NCI-H524 (cell line): Measurements from ENCODE around the gene CHRNB1.
"Not testable (repeated sequence)": the region's sequence is repeated elsewhere in the genome, so short reads cannot be mapped to it uniquely, and the experiment has no call there.

Source experiments
- DNase-seq, 2 experiments: peaks; one replicate each; lab custom pipeline; 2025; lab: John Stamatoyannopoulos, UW

CHRNB1 gene

GRCh38 chr17:7467498-7467897 is 22.6 kb downstream of the CHRNB1 start:
- no peak for DNase-seq

- DNase-seq = no peak
Measured at GRCh38 chr17:7468290-7468689, 23.4 kb downstream of the CHRNB1 start.

GRCh38 chr17:7468804-7469389 is 24.0 kb downstream of the CHRNB1 start:
- DNase-seq = no peak

- DNase-seq = not testable (repeated sequence)
Measured at GRCh38 chr17:7469843-7470242, 25.0 kb downstream of the CHRNB1 start.

GRCh38 chr17:7470457-7470973 is 25.7 kb downstream of the CHRNB1 start:
- DNase-seq = not testable (repeated sequence)

- no peak for DNase-seq
Measured at GRCh38 chr17:7471729-7472128, 26.9 kb downstream of the CHRNB1 start.

GRCh38 chr17:7474767-7475166 is 29.9 kb downstream of the CHRNB1 start:
- DNase-seq = not testable (repeated sequence)

GRCh38 chr17:7475764-7476422 is 31.0 kb downstream of the CHRNB1 start:
- DNase-seq = no peak

- DNase-seq = no peak
Measured at GRCh38 chr17:7476494-7476893, 31.6 kb downstream of the CHRNB1 start.

GRCh38 chr17:7476951-7477350 is 32.1 kb downstream of the CHRNB1 start:
- no peak for DNase-seq

GRCh38 chr17:7477392-7478275 is 32.8 kb downstream of the CHRNB1 start:
- peak; percentile 24 for DNase-seq

- DNase-seq = peak in 1 of 2 experiments; percentile 30
Measured at GRCh38 chr17:7478276-7479212, 33.7 kb downstream of the CHRNB1 start.

GRCh38 chr17:7479213-7480088 is 34.6 kb downstream of the CHRNB1 start, which contains the start of gene ZBTB4:
Gene ZBTB4 (minus strand): TSS chr17:7479631. CDS start chr17:7466801, 12,830 bp downstream.
- DNase-seq = no peak

GRCh38 chr17:7480089-7480384 is 35.2 kb downstream of the CHRNB1 start:
- no peak for DNase-seq

GRCh38 chr17:7481275-7481674 is 36.4 kb downstream of the CHRNB1 start, which contains the start of gene SLC35G6:
Gene SLC35G6 (plus strand): TSS chr17:7481446. CDS start chr17:7481517, 71 bp downstream.
- DNase-seq = not testable (repeated sequence)

GRCh38 chr17:7481842-7482741 is 37.2 kb downstream of the CHRNB1 start:
- not testable (repeated sequence) for DNase-seq

- DNase-seq = not testable (repeated sequence)
Measured at GRCh38 chr17:7482742-7483088, 37.9 kb downstream of the CHRNB1 start.

- DNase-seq = peak; percentile 62 to 80
Measured at GRCh38 chr17:7483255-7484066, 38.6 kb downstream of the CHRNB1 start.
